Mesothelial cell of epicardium (in vitro differentiated cells): ENCODE results near the gene SMG6. TPM values are rescaled to one million over a fixed set of nuclear protein-coding genes. Genes with fewer than 3 reads are reported as not detected.

Experiments used
- DNase-seq, 2 experiments: peaks; one replicate each; pipeline ENCODE4 v3.0.0; 2021; ENCODE audit warnings: low spot score in 2 of 2; ENCODE audit not compliant: unreplicated experiment in 2 of 2
- H3K27ac Mint-ChIP-seq: 2 replicates; pipeline ENCODE4 v1.8.0; 2021; ENCODE audit warnings: mixed read lengths
- H3K27me3 Mint-ChIP-seq: 2 replicates; pipeline ENCODE4 v1.8.0; 2021; ENCODE audit warnings: low read depth, mixed read lengths
- H3K36me3 Mint-ChIP-seq: 2 replicates; pipeline ENCODE4 v1.8.0; 2021; ENCODE audit warnings: mixed read lengths
- H3K4me1 Mint-ChIP-seq: 2 replicates; pipeline ENCODE4 v1.8.0; 2021; ENCODE audit warnings: mixed read lengths
- H3K4me3 Mint-ChIP-seq: 2 replicates; pipeline ENCODE4 v1.8.0; 2021; ENCODE audit warnings: mild to moderate bottlenecking, moderate library complexity, mixed read lengths
- H3K9me3 Mint-ChIP-seq: 2 replicates; pipeline ENCODE4 v1.8.0; 2021; ENCODE audit warnings: mixed read lengths
- total RNA-seq: library from RNA; stranded (reverse); gene quantifications from 3 replicates; pipeline ENCODE4 v1.2.1, GENCODE V29; 2021
- TF ChIP-seq, protein P1 (sequence below): fragments of 200-600 bp; sonication (generic); IDR thresholded peaks from one replicate; pipeline ENCODE4 v1.5.0; 2021; ENCODE audit warnings: antibody characterized with exemption; ENCODE audit not compliant: unreplicated experiment

SMG6 gene
- total RNA-seq, 1 donor from 2014 or later: 58.3 TPM

DNA sequence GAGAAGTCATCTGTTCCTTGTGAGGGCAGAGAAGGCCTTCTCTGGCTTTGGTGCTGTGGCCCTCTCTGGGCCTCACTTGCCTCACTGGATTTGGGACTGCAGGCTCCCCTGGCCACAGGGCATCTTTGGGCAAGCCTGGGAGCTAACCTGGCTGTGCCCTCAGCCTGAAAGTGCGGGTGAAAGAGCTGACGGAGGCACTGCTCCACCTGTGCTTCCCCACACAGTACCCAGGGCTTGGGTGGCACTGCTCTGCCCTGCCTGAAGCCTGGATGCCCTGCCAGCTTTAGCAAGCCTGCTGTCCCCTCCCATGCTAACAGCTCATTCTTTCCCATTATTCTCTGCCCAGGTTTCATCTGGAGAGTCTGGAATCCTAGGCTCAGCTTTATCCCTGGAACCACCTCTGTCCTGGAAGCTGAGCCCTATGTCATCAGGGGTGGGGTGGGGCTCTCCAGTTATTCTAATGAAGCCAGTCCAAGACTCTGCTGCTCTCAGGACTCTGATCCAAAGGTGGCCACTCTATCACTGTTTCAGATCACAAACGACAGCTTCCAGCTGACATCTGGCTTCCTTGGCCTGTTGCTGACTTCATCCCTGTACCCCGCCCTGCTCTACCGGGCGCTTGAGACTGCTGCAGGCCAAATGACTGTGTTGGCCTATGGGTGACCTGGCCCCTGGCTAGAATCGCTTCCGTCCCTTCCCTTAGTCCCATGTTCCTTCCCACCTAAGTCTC is 219.4 kb downstream of the SMG6 start:
- Mint-ChIP-seq H3K27me3 (no peaks in the 10 kb centered on the region), H3K36me3 (peaks cover 8% of the 10 kb centered on the region), H3K27ac (peak overlapping the region; percentile 96), H3K4me1 (peaks cover 67% of the 10 kb centered on the region), H3K9me3 (no peaks in the 10 kb centered on the region), H3K4me3 (no peak overlapping the region)
- TF ChIP-seq, protein P1, sequence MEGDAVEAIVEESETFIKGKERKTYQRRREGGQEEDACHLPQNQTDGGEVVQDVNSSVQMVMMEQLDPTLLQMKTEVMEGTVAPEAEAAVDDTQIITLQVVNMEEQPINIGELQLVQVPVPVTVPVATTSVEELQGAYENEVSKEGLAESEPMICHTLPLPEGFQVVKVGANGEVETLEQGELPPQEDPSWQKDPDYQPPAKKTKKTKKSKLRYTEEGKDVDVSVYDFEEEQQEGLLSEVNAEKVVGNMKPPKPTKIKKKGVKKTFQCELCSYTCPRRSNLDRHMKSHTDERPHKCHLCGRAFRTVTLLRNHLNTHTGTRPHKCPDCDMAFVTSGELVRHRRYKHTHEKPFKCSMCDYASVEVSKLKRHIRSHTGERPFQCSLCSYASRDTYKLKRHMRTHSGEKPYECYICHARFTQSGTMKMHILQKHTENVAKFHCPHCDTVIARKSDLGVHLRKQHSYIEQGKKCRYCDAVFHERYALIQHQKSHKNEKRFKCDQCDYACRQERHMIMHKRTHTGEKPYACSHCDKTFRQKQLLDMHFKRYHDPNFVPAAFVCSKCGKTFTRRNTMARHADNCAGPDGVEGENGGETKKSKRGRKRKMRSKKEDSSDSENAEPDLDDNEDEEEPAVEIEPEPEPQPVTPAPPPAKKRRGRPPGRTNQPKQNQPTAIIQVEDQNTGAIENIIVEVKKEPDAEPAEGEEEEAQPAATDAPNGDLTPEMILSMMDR: no peak
- DNase-seq: no peak

DNA sequence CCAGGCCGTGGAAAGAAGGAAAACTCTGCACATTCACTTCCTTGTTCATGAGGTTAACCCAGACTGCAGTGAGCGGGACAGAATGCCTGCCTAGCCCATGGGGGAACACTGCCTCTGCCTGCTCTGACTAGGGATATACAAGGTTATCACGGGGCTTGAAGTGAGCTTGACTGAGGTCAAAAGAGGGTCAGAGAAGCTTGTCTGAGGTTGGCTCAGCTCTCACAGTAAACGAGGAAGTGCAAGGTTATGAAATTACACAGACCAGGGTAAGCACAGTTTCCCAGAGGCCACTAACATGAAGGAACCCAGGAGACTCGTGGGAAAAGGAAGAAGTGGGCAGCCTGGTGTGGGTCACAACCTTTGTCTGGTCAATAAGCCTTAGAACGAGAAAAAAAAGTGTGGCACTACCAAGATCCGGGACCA is 220.0 kb downstream of the SMG6 start:
- Mint-ChIP-seq H3K9me3 (no peaks in the 10 kb centered on the region), H3K27me3 (no peaks in the 10 kb centered on the region), H3K4me3 (no peak overlapping the region), H3K4me1 (peaks cover 62% of the 10 kb centered on the region), H3K27ac (peak overlapping the region; percentile 96), H3K36me3 (peaks cover 11% of the 10 kb centered on the region)
- TF ChIP-seq, protein P1: no peak
- DNase-seq: no peak

DNA sequence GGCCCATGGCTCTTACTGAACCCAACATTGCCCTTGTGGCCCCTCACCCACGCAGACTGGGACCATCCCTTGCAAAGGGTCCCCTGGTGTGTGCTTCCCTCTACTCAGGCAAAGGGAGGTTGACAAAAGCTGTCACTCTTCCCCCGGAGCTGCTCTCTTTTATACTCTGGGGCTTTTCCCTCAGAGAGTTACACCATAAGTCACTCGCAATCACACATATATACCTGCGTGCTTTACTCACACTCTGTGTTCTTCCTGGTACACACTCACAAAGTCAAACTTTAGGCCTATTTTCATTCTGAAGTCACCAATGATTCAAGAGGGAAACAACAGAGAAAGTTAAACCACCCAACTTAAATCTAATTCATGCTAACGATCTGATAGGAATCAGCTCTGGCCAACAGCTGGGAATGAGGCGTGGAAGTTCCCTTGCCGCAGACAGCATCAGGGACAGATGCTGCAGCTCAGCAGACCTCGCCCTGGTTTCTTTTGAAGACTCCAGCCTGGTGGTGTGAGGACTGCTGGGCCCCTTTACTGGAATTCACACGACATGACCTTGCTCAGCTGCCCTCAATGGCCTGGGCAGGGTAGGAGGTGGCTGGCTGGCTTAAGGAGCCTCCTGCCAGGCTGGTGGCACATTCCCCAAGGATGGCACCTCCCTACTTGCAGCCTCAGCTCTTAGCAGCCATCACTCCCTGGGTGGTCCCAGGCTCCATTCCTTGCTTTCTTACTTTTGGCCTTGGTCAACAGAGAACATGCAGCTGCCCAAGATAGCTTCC is 221.4 kb downstream of the SMG6 start:
- H3K36me3 Mint-ChIP-seq: peaks cover 17% of the 10 kb centered on the region
- no peak for DNase-seq
- H3K4me3 Mint-ChIP-seq: no peak overlapping the region
- no peaks in the 10 kb centered on the region for H3K9me3 Mint-ChIP-seq
- peak overlapping the region; percentile 80 for H3K27ac Mint-ChIP-seq
- H3K4me1 Mint-ChIP-seq: peaks cover 62% of the 10 kb centered on the region
- TF ChIP-seq, protein P1: no peak
- no peaks in the 10 kb centered on the region for H3K27me3 Mint-ChIP-seq

DNA sequence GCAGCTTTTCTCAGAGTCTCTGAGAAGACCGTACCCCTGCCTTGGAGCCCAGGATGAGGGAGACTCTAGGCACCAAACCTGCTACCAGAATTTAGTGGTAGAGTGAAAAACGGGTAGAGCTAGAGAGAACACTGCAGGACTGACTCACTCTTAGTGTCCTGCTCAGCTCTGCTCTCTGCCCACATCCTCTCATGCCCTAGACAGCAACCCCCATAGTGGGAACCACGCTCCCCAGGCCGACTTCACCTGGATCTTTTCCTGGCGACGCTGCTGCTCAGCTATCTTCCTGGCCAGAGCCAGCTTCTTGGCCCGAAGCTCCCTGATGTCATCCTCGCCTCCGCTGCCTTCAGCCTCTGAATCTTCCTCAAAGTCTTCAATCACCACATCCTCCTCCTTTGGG is 222.0 kb downstream of the SMG6 start:
- DNase-seq: no peak
- no peaks in the 10 kb centered on the region for H3K27me3 Mint-ChIP-seq
- H3K27ac Mint-ChIP-seq: peak overlapping the region; percentile 80
- no peaks in the 10 kb centered on the region for H3K9me3 Mint-ChIP-seq
- peaks cover 63% of the 10 kb centered on the region for H3K4me1 Mint-ChIP-seq
- peaks cover 17% of the 10 kb centered on the region for H3K36me3 Mint-ChIP-seq
- TF ChIP-seq, protein P1: no peak
- H3K4me3 Mint-ChIP-seq: no peak overlapping the region

DNA sequence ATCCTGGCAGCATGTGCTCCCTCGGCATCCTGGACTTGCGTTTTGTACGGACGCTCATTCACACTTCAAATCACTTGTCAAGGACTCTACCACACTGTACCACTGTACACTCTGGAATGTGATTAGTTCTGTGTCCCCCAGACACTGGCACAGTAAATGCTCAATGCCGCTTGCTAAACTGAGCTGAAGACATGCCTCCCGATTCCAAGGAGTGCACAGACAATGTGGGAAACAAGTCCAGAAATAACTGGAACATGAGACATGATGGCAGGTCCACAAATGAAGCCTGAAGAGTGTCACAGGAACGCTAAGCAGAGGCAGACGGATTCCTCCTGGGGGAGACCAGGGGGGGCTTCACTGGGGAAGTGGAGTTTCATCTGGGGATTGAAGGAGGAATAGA is 226.5 kb downstream of the SMG6 start:
- Mint-ChIP-seq H3K27ac (peak overlapping the region; percentile 97), H3K4me1 (peaks cover 57% of the 10 kb centered on the region), H3K27me3 (no peaks in the 10 kb centered on the region), H3K4me3 (peak overlapping the region; percentile 6), H3K36me3 (peaks cover 21% of the 10 kb centered on the region), H3K9me3 (no peaks in the 10 kb centered on the region)
- TF ChIP-seq, protein P1: no peak
- no peak for DNase-seq
